Coronary artery (tissue), 2 donors: ENCODE data around the gene MARCKS.
A peak's percentile ranks its signal among the peaks of the same experiment; 100 is the strongest.

Source experiments
- DNase-seq: peaks from one replicate; pipeline ENCODE4 v3.0.0-alpha.2; 2017; ENCODE audit warnings: low spot score
- H3K27ac ChIP-seq, 2 donors: fragments of 200-600 bp; sonication (generic); one replicate each; pipeline ENCODE4 v1.5.1; 2016 to 2019
- H3K4me3 ChIP-seq: fragments of 200-600 bp; sonication (generic); 2 replicates; pipeline ENCODE4 v1.5.1; 2016; ENCODE audit warnings: mild to moderate bottlenecking, moderate library complexity
- TF ChIP-seq, protein P1 (sequence below): fragments of 200-600 bp; sonication (generic); IDR thresholded peaks from one replicate; pipeline ENCODE4 v1.5.1; 2019; ENCODE audit warnings: antibody characterized with exemption

MARCKS gene, protein sequence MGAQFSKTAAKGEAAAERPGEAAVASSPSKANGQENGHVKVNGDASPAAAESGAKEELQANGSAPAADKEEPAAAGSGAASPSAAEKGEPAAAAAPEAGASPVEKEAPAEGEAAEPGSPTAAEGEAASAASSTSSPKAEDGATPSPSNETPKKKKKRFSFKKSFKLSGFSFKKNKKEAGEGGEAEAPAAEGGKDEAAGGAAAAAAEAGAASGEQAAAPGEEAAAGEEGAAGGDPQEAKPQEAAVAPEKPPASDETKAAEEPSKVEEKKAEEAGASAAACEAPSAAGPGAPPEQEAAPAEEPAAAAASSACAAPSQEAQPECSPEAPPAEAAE

DNA sequence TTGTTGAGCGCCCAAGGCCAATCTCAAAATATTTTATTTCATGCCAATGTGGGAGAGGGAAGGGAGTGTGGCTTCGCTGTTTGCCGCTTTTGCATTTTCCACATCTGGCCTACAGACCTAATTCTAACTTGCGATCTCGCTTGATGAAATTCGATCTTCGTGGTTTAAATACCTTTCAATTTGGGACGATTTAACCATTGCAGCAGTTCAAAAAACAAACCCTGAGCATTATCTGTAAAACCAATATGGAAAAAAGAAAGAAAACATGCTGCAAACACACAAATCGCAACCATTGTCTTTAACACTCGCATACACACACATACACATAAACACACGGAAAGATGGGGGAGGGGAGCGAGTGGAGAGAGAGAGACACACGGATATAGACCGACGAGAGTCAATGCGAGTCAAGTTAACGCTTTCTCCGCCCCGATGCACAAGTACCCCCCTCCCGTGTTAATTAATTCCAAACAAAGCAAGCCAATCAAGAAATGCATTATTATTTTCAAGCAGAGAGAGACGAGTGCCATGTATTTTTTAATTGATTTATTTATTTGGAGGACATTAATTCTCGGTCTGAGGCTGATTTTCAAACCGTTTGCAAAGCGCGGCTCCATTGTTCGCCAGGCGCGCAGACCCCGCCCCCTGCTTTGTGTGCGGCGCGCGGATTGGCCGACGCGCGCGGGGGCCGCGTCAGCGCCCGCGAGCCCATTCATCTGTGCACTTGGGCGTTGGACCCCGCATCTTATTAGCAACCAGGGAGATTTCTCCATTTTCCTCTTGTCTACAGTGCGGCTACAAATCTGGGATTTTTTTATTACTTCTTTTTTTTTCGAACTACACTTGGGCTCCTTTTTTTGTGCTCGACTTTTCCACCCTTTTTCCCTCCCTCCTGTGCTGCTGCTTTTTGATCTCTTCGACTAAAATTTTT is at the start of gene MARCKS:
Gene MARCKS (plus strand): TSS at position 721 of the 931 bp plus-strand sequence. CDS start 401 bp downstream, outside the sequence.
- peak within 1 kb of the TSS; percentile 89 to 95 for H3K27ac ChIP-seq
- TF ChIP-seq, protein P1, sequence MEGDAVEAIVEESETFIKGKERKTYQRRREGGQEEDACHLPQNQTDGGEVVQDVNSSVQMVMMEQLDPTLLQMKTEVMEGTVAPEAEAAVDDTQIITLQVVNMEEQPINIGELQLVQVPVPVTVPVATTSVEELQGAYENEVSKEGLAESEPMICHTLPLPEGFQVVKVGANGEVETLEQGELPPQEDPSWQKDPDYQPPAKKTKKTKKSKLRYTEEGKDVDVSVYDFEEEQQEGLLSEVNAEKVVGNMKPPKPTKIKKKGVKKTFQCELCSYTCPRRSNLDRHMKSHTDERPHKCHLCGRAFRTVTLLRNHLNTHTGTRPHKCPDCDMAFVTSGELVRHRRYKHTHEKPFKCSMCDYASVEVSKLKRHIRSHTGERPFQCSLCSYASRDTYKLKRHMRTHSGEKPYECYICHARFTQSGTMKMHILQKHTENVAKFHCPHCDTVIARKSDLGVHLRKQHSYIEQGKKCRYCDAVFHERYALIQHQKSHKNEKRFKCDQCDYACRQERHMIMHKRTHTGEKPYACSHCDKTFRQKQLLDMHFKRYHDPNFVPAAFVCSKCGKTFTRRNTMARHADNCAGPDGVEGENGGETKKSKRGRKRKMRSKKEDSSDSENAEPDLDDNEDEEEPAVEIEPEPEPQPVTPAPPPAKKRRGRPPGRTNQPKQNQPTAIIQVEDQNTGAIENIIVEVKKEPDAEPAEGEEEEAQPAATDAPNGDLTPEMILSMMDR = no peak
- peak within 1 kb of the TSS; percentile 86 for H3K4me3 ChIP-seq
- DNase-seq = peak; percentile 78

DNA sequence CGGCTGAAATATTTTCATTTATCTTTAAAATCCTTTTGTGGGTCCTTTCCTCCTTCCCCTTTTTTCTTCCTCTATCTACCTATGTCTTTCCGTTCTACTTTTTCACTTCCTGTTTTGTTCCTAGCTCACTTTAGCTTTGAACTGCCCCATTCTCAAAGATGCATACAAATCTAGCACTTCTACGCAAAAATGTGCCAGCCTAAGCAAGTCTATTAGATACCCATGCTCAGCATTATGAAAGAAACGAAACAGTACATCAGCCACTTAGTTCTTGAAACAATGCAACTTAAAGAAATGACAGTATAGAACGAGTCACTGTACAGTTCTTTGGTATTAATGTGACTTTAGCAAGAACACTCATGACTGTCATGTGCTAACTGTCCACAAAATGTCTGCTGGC is 47.3 kb upstream of the MARCKS start:
- DNase-seq = no peak
- Histone ChIP-seq H3K27ac (no peak overlapping the region), H3K4me3 (no peak overlapping the region)
- TF ChIP-seq, protein P1 = no peak

DNA sequence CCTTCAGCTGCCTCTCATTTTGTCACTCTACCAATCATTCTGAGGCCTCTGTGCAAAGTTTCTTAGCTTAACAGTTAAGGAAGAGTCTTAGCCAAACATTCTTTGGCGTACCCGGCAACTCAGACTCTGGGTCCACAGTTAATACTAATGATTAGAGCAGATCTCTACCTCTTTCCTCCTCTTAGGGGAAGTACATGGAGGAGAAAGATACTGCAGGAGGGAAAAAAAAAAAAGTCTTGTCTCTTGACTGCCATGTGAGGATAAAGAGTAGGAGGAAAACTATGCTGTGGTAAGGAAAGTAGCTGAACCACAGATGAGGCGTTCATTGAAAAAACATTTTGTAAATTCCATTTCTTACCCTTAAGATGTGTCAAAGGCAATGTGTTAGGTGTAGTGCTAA is 44.0 kb upstream of the MARCKS start:
- H3K27ac ChIP-seq = no peak overlapping the region
- TF ChIP-seq, protein P1 = no peak
- DNase-seq = no peak
- no peak overlapping the region for H3K4me3 ChIP-seq

DNA sequence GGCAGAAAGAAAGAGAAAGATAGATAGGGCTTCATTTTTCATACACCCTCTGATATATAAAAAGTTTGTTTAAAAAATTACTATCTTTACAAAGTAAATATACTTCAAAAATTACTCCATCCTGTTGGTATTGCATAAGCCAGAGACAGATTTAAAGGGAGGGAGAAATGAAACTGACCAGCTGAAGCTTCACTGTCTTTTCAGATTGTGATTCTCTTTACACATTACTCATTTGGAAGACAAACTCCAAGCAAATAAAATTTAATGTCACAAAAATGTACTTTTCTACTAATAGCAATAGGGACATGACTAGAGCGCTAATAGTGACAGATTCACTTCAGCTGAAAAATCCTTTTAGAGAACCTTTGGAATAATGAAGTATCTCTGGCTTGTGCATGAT is 38.6 kb upstream of the MARCKS start:
- Histone ChIP-seq H3K4me3 (no peak overlapping the region), H3K27ac (no peak overlapping the region)
- TF ChIP-seq, protein P1 = no peak
- no peak for DNase-seq

- Histone ChIP-seq H3K4me3 (no peak overlapping the region), H3K27ac (no peak overlapping the region)
- TF ChIP-seq, protein P1 = no peak
- no peak for DNase-seq
These were observed 37.8 kb upstream of the MARCKS start for GRCh38 chr6:113819169-113819830.

DNA sequence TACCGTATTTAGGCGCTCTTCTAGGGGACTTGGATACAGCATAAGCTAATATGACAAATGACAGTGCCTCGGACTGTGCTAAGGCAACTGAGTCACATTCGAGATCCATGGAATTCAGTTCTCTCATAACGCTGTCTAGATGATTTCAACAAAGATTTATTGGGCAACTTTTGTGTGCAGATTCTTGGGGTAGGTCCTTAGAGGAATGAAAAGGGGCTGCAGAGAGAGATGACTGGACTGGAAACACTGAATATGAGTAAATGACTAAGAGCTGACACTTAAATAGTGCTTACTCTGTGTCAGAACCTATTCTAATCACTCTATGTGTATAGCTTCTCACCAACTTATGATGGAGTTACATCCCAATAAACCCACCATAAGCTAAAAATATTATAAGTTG is 36.4 kb upstream of the MARCKS start:
- no peak overlapping the region for H3K27ac ChIP-seq
- TF ChIP-seq, protein P1 = no peak
- DNase-seq = no peak
- H3K4me3 ChIP-seq = no peak overlapping the region
